B cell (primary cell): ENCODE measurements around the gene CDC37.

Source experiments
- EZH2 ChIP-seq: IDR thresholded peaks from 2 replicates; pipeline ENCODE4 v1.6.1; 2012; ENCODE audit warnings: borderline replicate concordance, low read depth, mild to moderate bottlenecking, moderate library complexity, low read length; ENCODE audit not compliant: insufficient read depth, poor library complexity, severe bottlenecking
- TF ChIP-seq, protein P1 (sequence below): fragments of 200-600 bp; IDR thresholded peaks from one replicate; pipeline ENCODE4 v1.8.0; 2022; ENCODE audit warnings: antibody characterized with exemption, mild to moderate bottlenecking

DNA sequence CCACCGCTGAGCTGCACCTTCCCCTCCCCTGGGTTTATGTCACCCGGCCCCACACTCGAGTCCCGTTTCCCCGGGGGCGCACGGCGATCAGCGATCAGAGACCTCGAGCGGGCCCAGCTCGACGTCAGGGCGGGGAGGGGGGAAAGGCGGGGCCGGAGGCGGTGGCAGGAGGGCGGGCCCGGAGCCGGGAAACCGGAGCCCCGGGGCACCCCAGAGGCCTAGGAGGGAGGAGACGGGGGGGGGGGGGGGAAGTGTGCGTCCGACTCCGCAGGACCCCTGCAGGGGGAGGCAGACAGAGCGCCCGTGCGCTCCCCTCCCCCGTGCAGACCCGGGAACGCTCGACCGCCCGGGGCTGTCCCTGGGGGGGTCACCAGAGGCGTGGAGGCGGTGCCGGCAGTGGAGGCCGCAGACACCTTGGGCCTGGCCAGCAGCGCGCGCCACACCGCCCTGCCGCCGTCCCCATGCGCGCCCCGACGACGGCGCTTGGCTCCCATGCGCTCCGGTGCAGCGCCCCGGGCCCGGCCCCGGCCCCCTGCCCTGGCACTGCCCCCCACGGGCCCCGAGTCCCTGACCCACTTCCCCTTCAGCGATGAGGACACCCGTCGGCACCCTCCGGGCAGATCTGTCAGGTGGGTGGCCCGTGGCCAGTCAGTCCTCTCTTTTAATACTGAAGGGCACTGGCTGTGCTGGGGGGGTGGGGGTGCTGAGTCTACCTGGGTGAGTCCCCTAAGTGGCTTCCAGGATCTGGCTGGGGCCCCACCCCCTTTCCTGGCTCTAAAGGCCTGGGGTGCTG lies 28.8 kb upstream of the CDC37 start:
- TF ChIP-seq, protein P1, sequence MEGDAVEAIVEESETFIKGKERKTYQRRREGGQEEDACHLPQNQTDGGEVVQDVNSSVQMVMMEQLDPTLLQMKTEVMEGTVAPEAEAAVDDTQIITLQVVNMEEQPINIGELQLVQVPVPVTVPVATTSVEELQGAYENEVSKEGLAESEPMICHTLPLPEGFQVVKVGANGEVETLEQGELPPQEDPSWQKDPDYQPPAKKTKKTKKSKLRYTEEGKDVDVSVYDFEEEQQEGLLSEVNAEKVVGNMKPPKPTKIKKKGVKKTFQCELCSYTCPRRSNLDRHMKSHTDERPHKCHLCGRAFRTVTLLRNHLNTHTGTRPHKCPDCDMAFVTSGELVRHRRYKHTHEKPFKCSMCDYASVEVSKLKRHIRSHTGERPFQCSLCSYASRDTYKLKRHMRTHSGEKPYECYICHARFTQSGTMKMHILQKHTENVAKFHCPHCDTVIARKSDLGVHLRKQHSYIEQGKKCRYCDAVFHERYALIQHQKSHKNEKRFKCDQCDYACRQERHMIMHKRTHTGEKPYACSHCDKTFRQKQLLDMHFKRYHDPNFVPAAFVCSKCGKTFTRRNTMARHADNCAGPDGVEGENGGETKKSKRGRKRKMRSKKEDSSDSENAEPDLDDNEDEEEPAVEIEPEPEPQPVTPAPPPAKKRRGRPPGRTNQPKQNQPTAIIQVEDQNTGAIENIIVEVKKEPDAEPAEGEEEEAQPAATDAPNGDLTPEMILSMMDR = no peak
- TF ChIP-seq EZH2 = no peak
